Activated naive CD4-positive, alpha-beta T cell treated with anti-CD3 and anti-CD28 coated beads, Interleukin-2, amount 10 ng/mL, durations not matched to agents 7 days and 5 days (primary cell): Measurements from ENCODE around the gene MPDU1.

Source experiments
- CTCF ChIA-PET: fragments of 350-600 bp; sonication (Branson Sonifier 250); formaldehyde crosslinking; loops from one replicate; lab custom pipeline; 2021; ENCODE audit warnings: antibody characterized with exemption; lab: Charles Lee
- DNase-seq: peaks from one replicate; pipeline ENCODE4 v3.0.0-alpha.2; 2020
- H3K27ac Mint-ChIP-seq: one replicate; pipeline ENCODE4 v1.8.0; 2021; ENCODE audit warnings: mild to moderate bottlenecking, moderate library complexity, mixed read lengths
- H3K27me3 Mint-ChIP-seq: one replicate; pipeline ENCODE4 v1.8.0; 2021; ENCODE audit warnings: mild to moderate bottlenecking, mixed read lengths
- H3K36me3 Mint-ChIP-seq: one replicate; pipeline ENCODE4 v1.8.0; 2021; ENCODE audit warnings: mixed read lengths
- H3K4me1 Mint-ChIP-seq: one replicate; pipeline ENCODE4 v1.8.0; 2021; ENCODE audit warnings: mixed read lengths
- H3K4me3 Mint-ChIP-seq: one replicate; pipeline ENCODE4 v1.8.0; 2021; ENCODE audit warnings: mild to moderate bottlenecking, moderate library complexity, mixed read lengths
- H3K9me3 Mint-ChIP-seq: one replicate; pipeline ENCODE4 v1.8.0; 2021; ENCODE audit warnings: mixed read lengths

The MPDU1 gene

GRCh38 chr17:7556627-7557026 lies 27.0 kb upstream of the MPDU1 start:
- Mint-ChIP-seq H3K27ac (peak overlapping the region; percentile 24), H3K4me1 (peaks cover 87% of the 10 kb centered on the region), H3K36me3 (peaks cover 49% of the 10 kb centered on the region), H3K4me3 (no peak overlapping the region), H3K9me3 (no peaks in the 10 kb centered on the region), H3K27me3 (no peaks in the 10 kb centered on the region)
- CTCF ChIA-PET, result interaction anchor here (5.5 kb wide), 1 partner anchor 43 kb away, joined by 157 read pairs; no protein-coding TSS in a partner anchor
- DNase-seq, result no peak

- no peak for DNase-seq
- H3K9me3 Mint-ChIP-seq, result no peaks in the 10 kb centered on the region
- H3K4me3 Mint-ChIP-seq, result no peak overlapping the region
- CTCF ChIA-PET, result interaction anchor here (1.0 to 5.5 kb wide), 6 partner anchors 32 to 202 kb away, joined by 3 to 157 read pairs (median 6); no protein-coding TSS in a partner anchor
- H3K27ac Mint-ChIP-seq, result no peak overlapping the region
- H3K36me3 Mint-ChIP-seq, result peaks cover 45% of the 10 kb centered on the region
- peaks cover 80% of the 10 kb centered on the region for H3K4me1 Mint-ChIP-seq
- H3K27me3 Mint-ChIP-seq, result no peaks in the 10 kb centered on the region
Observed at GRCh38 chr17:7557147-7557764, 26.4 kb upstream of the MPDU1 start.

- no peaks in the 10 kb centered on the region for H3K27me3 Mint-ChIP-seq
- H3K9me3 Mint-ChIP-seq, result no peaks in the 10 kb centered on the region
- H3K36me3 Mint-ChIP-seq, result peaks cover 48% of the 10 kb centered on the region
- peaks cover 80% of the 10 kb centered on the region for H3K4me1 Mint-ChIP-seq
- peak overlapping the region; percentile 84 for H3K27ac Mint-ChIP-seq
- peak overlapping the region; percentile 63 for H3K4me3 Mint-ChIP-seq
- CTCF ChIA-PET, result interaction anchor here (1.0 to 5.5 kb wide), 7 partner anchors 33 to 202 kb away, joined by 3 to 157 read pairs (median 5); no protein-coding TSS in a partner anchor
- DNase-seq, result peak; percentile 43
Observed at GRCh38 chr17:7557775-7558543, 25.7 kb upstream of the MPDU1 start.

- H3K36me3 Mint-ChIP-seq, result peaks cover 43% of the 10 kb centered on the region
- H3K27ac Mint-ChIP-seq, result peak within 1 kb of the TSS; percentile 92
- H3K4me3 Mint-ChIP-seq, result peak within 1 kb of the TSS; percentile 63
- no peaks in the 10 kb centered on the region for H3K9me3 Mint-ChIP-seq
- H3K27me3 Mint-ChIP-seq, result no peaks in the 10 kb centered on the region
- CTCF ChIA-PET, result interaction anchor here (1.0 to 5.5 kb wide), 5 partner anchors 33 to 203 kb away, joined by 3 to 157 read pairs (median 4); no protein-coding TSS in a partner anchor
- peaks cover 74% of the 10 kb centered on the region for H3K4me1 Mint-ChIP-seq
- no peak for DNase-seq
Observed at GRCh38 chr17:7558544-7559319, 24.9 kb upstream of the MPDU1 start, which contains the start of gene TNFSF13. TNFSF13 (plus strand) TSS chr17:7558750; CDS start chr17:7559040, 290 bp downstream.

- H3K27me3 Mint-ChIP-seq, result no peaks in the 10 kb centered on the region
- H3K4me1 Mint-ChIP-seq, result peaks cover 78% of the 10 kb centered on the region
- H3K27ac Mint-ChIP-seq, result peak overlapping the region; percentile 92
- no peaks in the 10 kb centered on the region for H3K9me3 Mint-ChIP-seq
- H3K4me3 Mint-ChIP-seq, result no peak overlapping the region
- DNase-seq, result no peak
- peaks cover 39% of the 10 kb centered on the region for H3K36me3 Mint-ChIP-seq
- CTCF ChIA-PET, result interaction anchor here (0.7 to 5.5 kb wide), 40 partner anchors 8 to 278 kb away, joined by 3 to 157 read pairs (median 8); partner anchors contain the start of genes ACAP1, FGF11, KCTD11 and MPDU1
Observed at GRCh38 chr17:7559320-7560171, 24.1 kb upstream of the MPDU1 start.

- peak; percentile 78 for DNase-seq
- H3K4me3 Mint-ChIP-seq, result peak overlapping the region; percentile 86
- H3K4me1 Mint-ChIP-seq, result peaks cover 71% of the 10 kb centered on the region
- CTCF ChIA-PET, result interaction anchor here (0.7 to 5.5 kb wide), 49 partner anchors 8 to 304 kb away, joined by 3 to 157 read pairs (median 5); partner anchors contain the start of genes ACAP1, FGF11, KCTD11 and MPDU1
- H3K27me3 Mint-ChIP-seq, result no peaks in the 10 kb centered on the region
- H3K27ac Mint-ChIP-seq, result peak overlapping the region; percentile 92
- H3K36me3 Mint-ChIP-seq, result peaks cover 39% of the 10 kb centered on the region
- H3K9me3 Mint-ChIP-seq, result no peaks in the 10 kb centered on the region
Observed at GRCh38 chr17:7560172-7561027, 23.3 kb upstream of the MPDU1 start.

GRCh38 chr17:7561028-7561575 lies 22.6 kb upstream of the MPDU1 start:
- peak overlapping the region; percentile 86 for H3K4me3 Mint-ChIP-seq
- peak overlapping the region; percentile 92 for H3K27ac Mint-ChIP-seq
- peak; percentile 88 for DNase-seq
- no peaks in the 10 kb centered on the region for H3K27me3 Mint-ChIP-seq
- H3K4me1 Mint-ChIP-seq, result peaks cover 67% of the 10 kb centered on the region
- CTCF ChIA-PET, result interaction anchor here (0.7 to 5.5 kb wide), 48 partner anchors 8 to 304 kb away, joined by 3 to 157 read pairs (median 6); partner anchors contain the start of genes ACAP1, FGF11, KCTD11 and MPDU1
- H3K9me3 Mint-ChIP-seq, result no peaks in the 10 kb centered on the region
- peaks cover 40% of the 10 kb centered on the region for H3K36me3 Mint-ChIP-seq

- Mint-ChIP-seq H3K4me3 (peak within 1 kb of the TSS; percentile 86), H3K9me3 (no peaks in the 10 kb centered on the region), H3K27me3 (no peaks in the 10 kb centered on the region), H3K4me1 (peaks cover 62% of the 10 kb centered on the region), H3K27ac (peak within 1 kb of the TSS; percentile 92), H3K36me3 (peaks cover 36% of the 10 kb centered on the region)
- CTCF ChIA-PET, result interaction anchor here (0.7 to 5.5 kb wide), 31 partner anchors 13 to 281 kb away, joined by 3 to 157 read pairs (median 10); partner anchors contain the start of genes FGF11, KCTD11, MPDU1 and SLC2A4
- DNase-seq, result peak; percentile 92
Observed at GRCh38 chr17:7561589-7562207, 22.0 kb upstream of the MPDU1 start, which contains the start of gene SENP3. SENP3 (plus strand) TSS chr17:7561919; CDS start chr17:7563077, 1,158 bp downstream.

GRCh38 chr17:7562208-7562605 lies 21.4 kb upstream of the MPDU1 start:
- no peak for DNase-seq
- Mint-ChIP-seq H3K4me1 (peaks cover 60% of the 10 kb centered on the region), H3K36me3 (peaks cover 38% of the 10 kb centered on the region), H3K9me3 (no peaks in the 10 kb centered on the region), H3K27ac (peak overlapping the region; percentile 88), H3K4me3 (peak overlapping the region; percentile 86), H3K27me3 (no peaks in the 10 kb centered on the region)
- CTCF ChIA-PET, result interaction anchor here (2.4 to 3.1 kb wide), 3 partner anchors 14 to 41 kb away, joined by 10 to 26 read pairs (median 15); partner anchors contain the start of gene TNFSF12

GRCh38 chr17:7563115-7563869 lies 20.4 kb upstream of the MPDU1 start:
- Mint-ChIP-seq H3K27me3 (no peaks in the 10 kb centered on the region), H3K9me3 (no peaks in the 10 kb centered on the region), H3K27ac (peak overlapping the region; percentile 88), H3K4me3 (peak overlapping the region; percentile 86), H3K4me1 (peaks cover 53% of the 10 kb centered on the region), H3K36me3 (peaks cover 36% of the 10 kb centered on the region)
- CTCF ChIA-PET, result interaction anchor here (0.9 kb wide), 1 partner anchor 48 kb away, joined by 3 read pairs; no protein-coding TSS in a partner anchor
- DNase-seq, result no peak

GRCh38 chr17:7569571-7569970 lies 14.1 kb upstream of the MPDU1 start:
- Mint-ChIP-seq H3K9me3 (no peaks in the 10 kb centered on the region), H3K36me3 (peaks cover 58% of the 10 kb centered on the region), H3K27me3 (peaks cover 9% of the 10 kb centered on the region), H3K4me1 (peaks cover 42% of the 10 kb centered on the region), H3K4me3 (no peak overlapping the region), H3K27ac (no peak overlapping the region)
- CTCF ChIA-PET, result interaction anchor here (1.4 to 1.6 kb wide), 2 partner anchors 9 to 214 kb away, joined by 3 to 4 read pairs; no protein-coding TSS in a partner anchor
- no peak for DNase-seq
